Activated CD4-positive, alpha-beta T cell treated with anti-CD3 and anti-CD28 coated beads for 36 hours (primary cell): ENCODE results near the gene TEK. TPM values are rescaled to one million over a fixed set of nuclear protein-coding genes. Genes with fewer than 3 reads are reported as not detected.

ENCODE experiments used
- total RNA-seq, 2 experiments: library from RNA; stranded (reverse); gene quantifications; one replicate each; pipeline ENCODE4 v1.2.3, GENCODE V29; 2021

TEK gene
- total RNA-seq, 2 experiments from 2014 or later, result not detected

Other genes with a start within 250 kb of the TEK start
- gene CAAP1, start 216.4 kb upstream of the TEK start, total RNA-seq, result 10 to 100 TPM; 17.1 to 21.4 TPM
- 10 to 100 TPM; 30.9 to 36.5 TPM for gene PLAA, start 162.0 kb upstream of the TEK start, total RNA-seq
- 10 to 100 TPM; 10.5 to 11.6 TPM for gene IFT74, start 152.8 kb upstream of the TEK start, total RNA-seq
- gene LRRC19, start 103.6 kb upstream of the TEK start, total RNA-seq, result not detected
- not detected for gene EQTN, start 187.9 kb downstream of the TEK start, total RNA-seq